ENCODE data around the gene LMOD1.

LMOD1 gene

GRCh38 chr1:201887116-201887866, 59.1 kb downstream of the LMOD1 start:
- ChIA-PET POLR2A (no interaction called here), CTCF (interaction anchor here (0.8 to 15.5 kb wide), 6 partner anchors 9 to 356 kb away, joined by 4 to 656 read pairs (median 12); no protein-coding TSS in a partner anchor)
- TF ChIP-seq CTCF (IDR thresholded peaks at IDR 0.05; ENCODE audit: insufficient read depth, low read length, missing control alignments) = no peak
- DNase-seq (ENCODE audit: low read depth, low spot score) = no peak
- no peak overlapping the region for H3K4me3 ChIP-seq (ENCODE audit: low read depth, low read length)

- POLR2A ChIA-PET = no interaction called here
- CTCF ChIA-PET = interaction anchor here (0.5 to 15.5 kb wide), 7 partner anchors 8 to 355 kb away, joined by 3 to 656 read pairs (median 7); partner anchors contain the start of gene RNPEP
- no peak overlapping the region for H3K4me3 ChIP-seq (ENCODE audit: low read depth, low read length)
- no peak for DNase-seq (ENCODE audit: low read depth, low spot score)
- no peak for TF ChIP-seq CTCF (IDR thresholded peaks at IDR 0.05; ENCODE audit: insufficient read depth, low read length, missing control alignments)
Observed at GRCh38 chr1:201886103-201886885, 60.1 kb downstream of the LMOD1 start.

- no peak for DNase-seq (ENCODE audit: low read depth, low spot score)
- ChIA-PET CTCF (interaction anchor here (1.6 to 15.5 kb wide), 5 partner anchors 7 to 86 kb away, joined by 5 to 656 read pairs (median 20); no protein-coding TSS in a partner anchor), POLR2A (interaction anchor here (0.5 kb wide), 1 partner anchor 244 kb away, joined by 3 read pairs; no protein-coding TSS in a partner anchor)
- TF ChIP-seq CTCF (IDR thresholded peaks at IDR 0.05; ENCODE audit: insufficient read depth, low read length, missing control alignments) = no peak
- no peak overlapping the region for H3K4me3 ChIP-seq (ENCODE audit: low read depth, low read length)
Observed at GRCh38 chr1:201885531-201886075, 60.7 kb downstream of the LMOD1 start.

- no peak for TF ChIP-seq CTCF (IDR thresholded peaks at IDR 0.05; ENCODE audit: insufficient read depth, low read length, missing control alignments)
- no peak for DNase-seq (ENCODE audit: low read depth, low spot score)
- no peak overlapping the region for H3K4me3 ChIP-seq (ENCODE audit: low read depth, low read length)
- CTCF ChIA-PET = interaction anchor here (1.5 to 12.5 kb wide), 5 partner anchors 8 to 87 kb away, joined by 3 to 244 read pairs (median 75); no protein-coding TSS in a partner anchor
- POLR2A ChIA-PET = no interaction called here
Observed at GRCh38 chr1:201884425-201884824, 61.9 kb downstream of the LMOD1 start.

- ChIA-PET POLR2A (no interaction called here), CTCF (interaction anchor here (0.8 to 12.5 kb wide), 8 partner anchors 7 to 151 kb away, joined by 3 to 244 read pairs (median 4); partner anchors contain the start of gene IPO9)
- DNase-seq (ENCODE audit: low read depth, low spot score) = no peak
- H3K4me3 ChIP-seq (ENCODE audit: low read depth, low read length) = no peak overlapping the region
- no peak for TF ChIP-seq CTCF (IDR thresholded peaks at IDR 0.05; ENCODE audit: insufficient read depth, low read length, missing control alignments)
Observed at GRCh38 chr1:201883786-201884185, 62.6 kb downstream of the LMOD1 start.

All from AG04449 (cell line).